GM12891 (cell line): ENCODE results near the gene SMYD3.

Experiments used
- DNase-seq: peaks from one replicate; pipeline ENCODE4 v3.0.0; 2011; ENCODE audit warnings: low spot score; ENCODE audit not compliant: insufficient read length
- FAIRE-seq: peaks from 2 replicates; lab custom pipeline; 2011; peaks lifted over from hg19 to GRCh38; lab: Jason Lieb, UNC
- PAX5 ChIP-seq: IDR thresholded peaks from 2 replicates; pipeline ENCODE4 v1.6.1; 2011; ENCODE audit warnings: low read length, moderate library complexity, mild to moderate bottlenecking; ENCODE audit not compliant: insufficient read depth, severe bottlenecking
- POLR2A ChIP-seq: IDR thresholded peaks from 2 replicates; pipeline ENCODE4 v1.6.1; 2011; ENCODE audit warnings: low read depth, low read length, control low read depth
- POLR2AphosphoS5 ChIP-seq: IDR thresholded peaks from 2 replicates; pipeline ENCODE4 v1.6.1; 2011; ENCODE audit warnings: low read depth, low read length, control low read depth
- POU2F2 ChIP-seq: IDR thresholded peaks from 2 replicates; pipeline ENCODE4 v1.6.1; 2011; ENCODE audit warnings: low read depth, mild to moderate bottlenecking, control low read depth, low read length, moderate library complexity
- SPI1 ChIP-seq: IDR thresholded peaks from 2 replicates; pipeline ENCODE4 v1.6.1; 2011; ENCODE audit warnings: low read depth, low read length, control low read depth
- TAF1 ChIP-seq: IDR thresholded peaks from 2 replicates; pipeline ENCODE4 v1.6.1; 2011; ENCODE audit warnings: low read depth, low read length, control low read depth

The SMYD3 gene

DNA sequence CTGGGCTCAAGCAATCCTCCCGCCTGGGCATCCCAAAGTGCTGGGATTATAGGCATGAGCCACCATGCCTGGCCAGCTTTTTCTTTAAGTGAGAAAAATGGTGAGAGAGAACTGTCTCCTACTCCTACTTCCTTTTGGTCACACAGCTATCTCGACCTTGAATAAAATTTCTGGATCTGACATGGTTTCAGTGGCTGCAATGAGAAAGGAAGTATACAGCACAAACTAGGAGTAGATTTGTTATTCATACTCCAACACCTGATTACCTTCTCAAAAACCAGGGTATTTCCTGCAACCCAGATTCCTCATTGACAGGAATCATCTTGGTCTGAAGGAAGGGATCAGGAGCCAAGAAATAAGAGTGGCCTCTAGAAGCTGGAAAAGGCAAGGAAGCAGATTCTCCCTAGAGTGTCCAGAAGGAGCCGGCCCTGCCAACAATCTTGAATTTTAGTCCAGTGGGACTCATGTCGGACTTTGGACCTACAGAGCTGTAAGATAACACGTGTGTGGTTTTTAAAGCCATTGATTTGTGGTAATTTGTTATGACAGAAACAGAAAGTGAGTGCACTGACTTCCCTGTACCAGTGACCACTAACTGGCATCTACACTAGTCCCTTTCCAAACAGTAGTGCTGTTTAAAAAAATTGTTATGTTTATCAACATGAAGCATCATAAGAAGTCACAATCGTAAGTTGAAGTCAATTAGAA lies 516.6 kb downstream of the SMYD3 start:
- no peak for DNase-seq
- TF ChIP-seq PAX5 (no peak), SPI1 (0 out of 2 replicates have a peak, but pooled peaks have one; percentile 8)
- FAIRE-seq: no peak

DNA sequence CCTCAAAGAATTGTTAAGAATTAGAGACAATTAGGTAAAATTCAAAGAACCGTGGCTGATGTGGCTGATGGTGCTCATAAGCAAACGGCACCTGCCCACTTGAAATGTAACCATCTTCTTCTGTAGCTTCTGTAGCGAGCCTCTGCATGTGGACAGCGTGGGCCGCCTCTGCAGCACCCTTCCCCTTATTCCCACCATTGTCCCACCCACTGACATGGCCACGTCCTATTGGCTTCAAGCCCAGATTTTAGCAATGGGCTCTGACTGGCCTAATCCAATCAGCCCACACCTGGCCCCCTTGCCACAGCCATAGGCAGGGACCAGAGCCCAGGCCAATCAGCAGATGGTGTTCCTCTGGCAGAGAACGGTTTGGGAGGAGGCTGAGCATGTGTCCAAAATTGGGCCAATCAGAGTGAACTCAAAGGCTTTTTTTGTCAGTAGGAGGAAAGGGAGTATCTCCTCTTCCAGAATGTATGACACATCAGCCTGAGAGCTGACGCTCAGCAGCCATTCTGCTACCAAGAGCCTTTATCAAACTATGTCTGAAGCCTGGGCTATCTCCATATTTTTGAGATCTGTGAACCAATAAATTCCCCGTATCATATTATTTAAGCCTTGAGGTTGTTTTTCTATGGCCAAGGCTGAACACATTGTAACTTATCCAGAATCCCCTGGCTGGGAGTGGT lies 518.5 kb downstream of the SMYD3 start:
- no peak for DNase-seq
- no peak for FAIRE-seq
- TF ChIP-seq TAF1: no peak
- no peak for TF ChIP-seq POLR2A

GRCh38 chr1:245987997-245988392 lies 519.1 kb downstream of the SMYD3 start:
- DNase-seq (no peak), FAIRE-seq (no peak)
- TF ChIP-seq POLR2AphosphoS5 (no peak), TAF1 (no peak), SPI1 (no peak), POU2F2 (no peak), POLR2A (no peak), PAX5 (no peak)

GRCh38 chr1:245987577-245987976 lies 519.5 kb downstream of the SMYD3 start:
- TF ChIP-seq SPI1 (no peak), POU2F2 (no peak), PAX5 (no peak), POLR2A (no peak)
- DNase-seq (no peak), FAIRE-seq (no peak)

DNA sequence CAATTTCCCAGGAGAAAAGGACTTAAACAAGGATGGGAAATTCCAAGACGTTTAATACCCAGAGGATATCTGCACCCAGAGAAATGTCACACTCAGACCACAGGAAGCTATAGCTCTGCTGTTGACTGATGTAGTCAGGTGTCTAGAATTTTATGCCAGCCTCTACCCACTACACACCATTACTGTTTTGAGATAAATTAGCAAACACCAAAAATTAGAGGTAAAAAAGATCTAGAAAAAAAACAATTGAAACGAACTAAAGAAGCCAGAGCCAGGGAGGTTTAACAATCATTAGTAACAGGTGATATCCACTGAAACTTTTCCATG lies 519.9 kb downstream of the SMYD3 start:
- no peak for FAIRE-seq
- no peak for DNase-seq
- TF ChIP-seq SPI1 (no peak), POU2F2 (no peak), TAF1 (no peak), POLR2AphosphoS5 (no peak), POLR2A (no peak)

DNA sequence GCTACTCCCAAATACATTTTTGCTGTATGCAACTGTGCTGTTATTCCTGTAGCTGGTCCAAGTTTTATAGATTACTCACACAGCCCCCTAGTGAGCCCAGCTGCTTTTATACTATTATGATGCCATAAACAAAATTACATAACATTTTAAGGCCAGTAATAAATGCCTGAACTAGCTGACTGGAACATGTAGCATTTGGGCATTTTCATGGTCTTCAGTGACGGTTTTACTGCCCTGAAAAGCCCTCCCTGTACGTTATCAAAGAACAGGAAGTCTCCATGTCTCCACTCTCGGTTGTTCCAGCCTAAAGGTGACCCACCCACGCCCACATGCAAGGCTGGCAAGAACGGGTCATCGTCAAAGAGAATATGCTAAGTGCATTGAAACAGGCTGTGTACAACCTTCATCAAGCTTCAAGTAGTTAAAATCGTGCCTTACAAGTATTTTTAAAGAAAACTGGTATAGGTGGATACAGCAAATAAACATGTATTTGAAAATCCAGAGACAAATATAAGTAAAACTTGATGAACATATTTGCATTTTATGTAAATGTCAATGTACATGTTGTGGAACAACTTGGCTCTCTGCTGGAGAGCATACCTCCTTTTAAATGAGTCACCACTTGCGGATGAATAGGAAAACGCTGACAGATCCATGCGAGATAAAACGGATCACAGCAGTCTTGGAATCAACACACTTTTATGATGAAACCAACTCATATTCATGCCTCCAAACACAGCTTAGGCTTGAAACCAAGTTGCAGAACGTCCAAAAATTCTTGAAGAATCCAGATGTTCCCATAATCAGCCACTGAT lies 520.5 kb downstream of the SMYD3 start:
- TF ChIP-seq SPI1: no peak
- TF ChIP-seq POLR2AphosphoS5: no peak
- no peak for TF ChIP-seq POLR2A
- TF ChIP-seq POU2F2: no peak
- no peak for TF ChIP-seq TAF1
- no peak for TF ChIP-seq PAX5
- no peak for DNase-seq

DNA sequence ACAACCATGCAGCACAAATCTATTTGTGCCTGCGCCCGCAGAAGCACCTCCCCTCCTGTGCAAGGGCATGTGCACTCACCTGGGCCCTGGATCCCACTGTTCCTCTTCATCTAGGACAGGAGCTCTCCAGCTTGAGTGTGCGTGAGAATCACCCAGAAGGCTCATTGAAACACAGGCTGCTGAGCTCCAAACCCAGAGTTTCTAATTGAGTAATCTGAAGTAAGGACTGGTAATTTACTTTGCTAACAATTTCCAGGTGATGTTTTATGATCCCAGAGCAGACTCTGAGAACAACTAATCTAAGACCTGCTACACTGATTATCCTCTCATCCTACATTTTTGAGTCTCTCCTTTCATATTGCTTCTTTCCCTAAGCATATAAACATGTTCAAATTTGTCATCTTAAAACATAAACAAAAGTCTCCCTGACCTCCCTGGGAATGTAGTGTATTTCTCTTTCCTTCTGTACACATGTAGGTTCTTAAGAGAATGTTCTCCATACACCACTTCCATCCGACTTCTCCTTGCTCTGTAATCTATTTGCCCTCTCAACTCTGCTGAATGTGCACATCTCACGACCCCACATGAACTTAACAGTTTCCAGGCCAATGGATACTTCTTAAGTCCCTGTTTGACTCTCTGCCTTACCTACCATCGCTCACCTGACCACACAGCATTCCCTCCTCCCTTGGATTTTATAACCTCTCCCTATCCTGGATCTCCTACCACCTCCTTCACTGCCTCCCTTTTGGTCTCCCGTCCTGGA lies 522.5 kb downstream of the SMYD3 start:
- FAIRE-seq: no peak
- no peak for TF ChIP-seq TAF1
- no peak for TF ChIP-seq POU2F2
- no peak for TF ChIP-seq POLR2A
- no peak for TF ChIP-seq SPI1
- TF ChIP-seq PAX5: no peak
- TF ChIP-seq POLR2AphosphoS5: no peak

More for the DNA sequence above, 520.5 kb downstream of the SMYD3 start:
- no peak for FAIRE-seq

GRCh38 chr1:245983294-245983967 lies 523.6 kb downstream of the SMYD3 start:
- FAIRE-seq (no peak), DNase-seq (no peak)
- TF ChIP-seq SPI1 (no peak), POLR2AphosphoS5 (no peak), POLR2A (no peak), PAX5 (no peak), POU2F2 (no peak), TAF1 (no peak)

More for the DNA sequence above, 522.5 kb downstream of the SMYD3 start:
- no peak for DNase-seq

GRCh38 chr1:245979589-245979988 lies 527.5 kb downstream of the SMYD3 start:
- DNase-seq (no peak), FAIRE-seq (no peak)
- TF ChIP-seq POLR2AphosphoS5 (no peak), TAF1 (no peak), POU2F2 (no peak), PAX5 (no peak), SPI1 (no peak), POLR2A (no peak)

DNA sequence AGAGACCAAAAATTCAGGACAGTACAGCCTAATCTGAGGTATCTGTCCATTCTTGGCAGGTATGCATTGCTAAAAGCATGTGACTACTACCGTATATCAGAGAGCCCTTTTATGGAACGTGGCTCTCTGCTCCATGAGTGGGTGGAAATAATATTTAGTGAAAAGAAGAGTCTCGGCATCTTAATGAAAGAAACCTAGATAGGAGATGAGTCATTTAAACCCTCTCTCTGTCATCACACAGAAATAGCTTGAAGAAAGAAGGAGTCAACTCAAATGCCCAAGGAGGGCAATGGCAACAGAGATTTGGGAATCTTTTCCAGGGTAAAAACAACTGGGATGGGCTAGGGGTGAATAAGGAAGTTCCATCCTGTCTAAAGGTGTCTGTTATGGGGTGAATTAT lies 528.2 kb downstream of the SMYD3 start:
- no peak for TF ChIP-seq POLR2AphosphoS5
- TF ChIP-seq SPI1: no peak
- TF ChIP-seq PAX5: no peak
- TF ChIP-seq TAF1: no peak
- no peak for TF ChIP-seq POLR2A
- no peak for TF ChIP-seq POU2F2
- no peak for DNase-seq
- FAIRE-seq: no peak
